GM19193 (cell line): ENCODE measurements around the gene AHRR.

Experiments used
- POLR2A ChIP-seq: IDR thresholded peaks from 4 replicates; pipeline ENCODE4 v1.6.1; 2011; ENCODE audit not compliant: insufficient read depth, insufficient read length; ENCODE audit errors: extremely low read depth

Gene AHRR

GRCh38 chr5:321230-321725 is at the start of gene AHRR:
Gene AHRR (plus strand): TSS chr5:321714. CDS start chr5:343903, 22,189 bp downstream.
- peak; percentile 23 for TF ChIP-seq POLR2A

GRCh38 chr5:278646-279045 is 42.9 kb upstream of the AHRR start:
- TF ChIP-seq POLR2A = no peak

GRCh38 chr5:285991-286557 is 35.4 kb upstream of the AHRR start:
- TF ChIP-seq POLR2A = no peak

- TF ChIP-seq POLR2A = no peak
Measured at GRCh38 chr5:298737-299125, 22.8 kb upstream of the AHRR start.

- TF ChIP-seq POLR2A = no peak
Measured at GRCh38 chr5:302966-303365, 18.5 kb upstream of the AHRR start.

GRCh38 chr5:305050-305449 is 16.5 kb upstream of the AHRR start:
- no peak for TF ChIP-seq POLR2A

GRCh38 chr5:305459-305858 is 16.1 kb upstream of the AHRR start:
- no peak for TF ChIP-seq POLR2A

- TF ChIP-seq POLR2A = no peak
Measured at GRCh38 chr5:306011-306805, 15.3 kb upstream of the AHRR start.

- no peak for TF ChIP-seq POLR2A
Measured at GRCh38 chr5:307306-307705, 14.2 kb upstream of the AHRR start.

- TF ChIP-seq POLR2A = no peak
Measured at GRCh38 chr5:307794-308579, 13.5 kb upstream of the AHRR start.

- no peak for TF ChIP-seq POLR2A
Measured at GRCh38 chr5:308672-309271, 12.7 kb upstream of the AHRR start.

GRCh38 chr5:310516-310915 is 11.0 kb upstream of the AHRR start:
- no peak for TF ChIP-seq POLR2A

- no peak for TF ChIP-seq POLR2A
Measured at GRCh38 chr5:310941-311434, 10.5 kb upstream of the AHRR start.

GRCh38 chr5:311963-312362 is 9.6 kb upstream of the AHRR start:
- no peak for TF ChIP-seq POLR2A

- TF ChIP-seq POLR2A = no peak
Measured at GRCh38 chr5:312845-313244, 8.7 kb upstream of the AHRR start.
